GM21825 (cell line): ENCODE measurements around the gene ZDHHC23.
A peak's percentile ranks its signal among the peaks of the same experiment; 100 is the strongest.

Source experiments
- ATAC-seq: cut with Tn5 transposase; IDR thresholded peaks from one replicate; pipeline ENCODE4 v1.9.1; 2021; ENCODE audit warnings: mild to moderate bottlenecking, moderate library complexity; ENCODE audit not compliant: unreplicated experiment

The ZDHHC23 gene

GRCh38 chr3:113985541-113985940, 37.7 kb downstream of the ZDHHC23 start:
- ATAC-seq: peak; percentile 81

GRCh38 chr3:114005481-114005880, 57.7 kb downstream of the ZDHHC23 start:
- peak; percentile 97 for ATAC-seq

- ATAC-seq: peak; percentile 73
Observed at GRCh38 chr3:114011059-114011797, 63.4 kb downstream of the ZDHHC23 start.
